ENCODE data around the gene TARDBP.

TARDBP gene

DNA sequence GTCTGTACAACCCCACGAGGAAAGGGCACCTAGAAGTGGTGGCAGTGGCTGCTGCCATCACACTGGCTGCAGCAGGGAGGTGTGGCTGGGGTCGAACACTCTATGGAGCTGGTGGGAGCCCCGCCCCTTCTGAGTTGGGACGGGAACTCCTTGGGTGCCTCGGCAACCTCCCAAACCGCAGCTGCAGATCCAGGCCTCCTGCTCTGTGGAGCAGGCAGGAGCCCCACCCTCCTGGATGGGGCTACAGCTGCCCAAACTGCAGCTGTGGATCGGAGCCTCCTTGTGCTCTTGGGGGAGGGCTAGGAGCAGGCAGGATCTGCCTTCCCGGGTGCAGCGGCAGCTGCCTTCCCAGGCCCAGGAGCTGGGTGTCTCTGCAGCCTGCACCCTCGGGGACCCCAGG lies 38.9 kb upstream of the TARDBP start:
- H3K4me2 ChIP-seq (ENCODE audit: low read length): no peak overlapping the region
- peaks cover 17% of the 10 kb centered on the region for H3K27me3 ChIP-seq (ENCODE audit: control insufficient read depth, low read length)
- no peaks in the 10 kb centered on the region for H4K20me1 ChIP-seq (ENCODE audit: control insufficient read depth, insufficient read depth, low read depth, low read length)
- H3F3A ChIP-seq (ENCODE audit: control insufficient read depth, insufficient read depth): no peaks in the 10 kb centered on the region
- no peak overlapping the region for H3K4me3 ChIP-seq (ENCODE audit: low read length)
- TF ChIP-seq, protein P1, sequence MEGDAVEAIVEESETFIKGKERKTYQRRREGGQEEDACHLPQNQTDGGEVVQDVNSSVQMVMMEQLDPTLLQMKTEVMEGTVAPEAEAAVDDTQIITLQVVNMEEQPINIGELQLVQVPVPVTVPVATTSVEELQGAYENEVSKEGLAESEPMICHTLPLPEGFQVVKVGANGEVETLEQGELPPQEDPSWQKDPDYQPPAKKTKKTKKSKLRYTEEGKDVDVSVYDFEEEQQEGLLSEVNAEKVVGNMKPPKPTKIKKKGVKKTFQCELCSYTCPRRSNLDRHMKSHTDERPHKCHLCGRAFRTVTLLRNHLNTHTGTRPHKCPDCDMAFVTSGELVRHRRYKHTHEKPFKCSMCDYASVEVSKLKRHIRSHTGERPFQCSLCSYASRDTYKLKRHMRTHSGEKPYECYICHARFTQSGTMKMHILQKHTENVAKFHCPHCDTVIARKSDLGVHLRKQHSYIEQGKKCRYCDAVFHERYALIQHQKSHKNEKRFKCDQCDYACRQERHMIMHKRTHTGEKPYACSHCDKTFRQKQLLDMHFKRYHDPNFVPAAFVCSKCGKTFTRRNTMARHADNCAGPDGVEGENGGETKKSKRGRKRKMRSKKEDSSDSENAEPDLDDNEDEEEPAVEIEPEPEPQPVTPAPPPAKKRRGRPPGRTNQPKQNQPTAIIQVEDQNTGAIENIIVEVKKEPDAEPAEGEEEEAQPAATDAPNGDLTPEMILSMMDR (IDR thresholded peaks at IDR 0.05; ENCODE audit: low read depth, low read length, poor library complexity, severe bottlenecking): no peak
- TF ChIP-seq EZH2phosphoT487 (IDR thresholded peaks at IDR 0.05; ENCODE audit: borderline replicate concordance, low read length): no peak
- no peaks in the 10 kb centered on the region for H3K36me3 ChIP-seq (ENCODE audit: control insufficient read depth, low read length)
- peaks cover 15% of the 10 kb centered on the region for H3K4me1 ChIP-seq (ENCODE audit: control insufficient read depth, low read length)
- H3K9me2 ChIP-seq (replicated peaks; ENCODE audit: control insufficient read depth, low read length): no peaks in the 10 kb centered on the region
- H3K9me3 ChIP-seq (ENCODE audit: control insufficient read depth, insufficient read depth, low read length): no peaks in the 10 kb centered on the region
- H3K79me2 ChIP-seq (ENCODE audit: control insufficient read depth, low read length): no peaks in the 10 kb centered on the region
- no peak overlapping the region for H3K27ac ChIP-seq (ENCODE audit: low read depth, low read length)

DNA sequence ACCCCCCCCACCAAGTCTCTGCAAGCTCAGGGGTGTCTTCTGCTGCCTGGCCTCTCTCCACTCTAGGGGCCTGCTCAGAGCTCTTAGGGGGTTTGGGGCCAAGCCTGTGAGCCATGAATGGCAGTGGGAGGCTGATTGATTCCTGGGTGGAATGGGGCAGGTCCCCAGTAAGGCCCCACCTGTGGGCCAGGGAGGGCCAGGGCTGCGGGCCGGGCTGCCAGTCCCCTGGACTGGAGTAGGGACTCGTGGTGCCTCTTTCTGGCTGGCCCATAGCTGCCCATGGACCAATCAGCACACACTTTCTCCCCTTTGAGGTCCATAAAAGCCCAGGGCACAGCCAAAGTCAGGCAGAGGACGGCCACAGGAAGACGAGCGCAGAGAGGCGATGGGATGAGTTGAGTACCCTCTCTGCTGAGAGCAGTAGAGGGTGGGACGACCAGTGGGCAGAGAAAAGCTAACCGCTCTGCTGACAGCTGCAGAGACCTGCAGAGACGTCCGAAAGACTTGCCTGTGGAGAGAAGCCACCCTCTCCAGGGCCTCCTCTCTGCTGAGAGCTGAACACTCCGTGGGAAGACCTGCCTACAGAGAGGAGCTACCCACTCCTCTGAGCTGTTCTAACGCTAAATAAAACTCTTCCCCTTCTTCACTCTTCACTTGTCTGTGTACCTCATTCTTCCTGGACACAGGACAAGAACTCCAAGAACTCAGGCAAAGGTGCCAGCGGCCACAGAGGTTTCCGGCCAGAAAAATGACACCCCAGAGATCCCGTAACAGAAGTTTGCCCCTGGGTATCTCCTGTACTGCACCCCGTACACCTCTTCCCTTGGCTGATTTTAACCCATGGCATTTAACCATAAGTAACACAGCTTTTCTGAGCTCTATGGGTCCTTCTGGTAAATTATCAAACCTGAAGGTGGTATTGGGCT lies 38.2 kb upstream of the TARDBP start:
- no peak overlapping the region for H3K27ac ChIP-seq (ENCODE audit: low read depth, low read length)
- TF ChIP-seq, protein P1 (IDR thresholded peaks at IDR 0.05; ENCODE audit: low read depth, low read length, poor library complexity, severe bottlenecking): no peak
- TF ChIP-seq EZH2phosphoT487 (IDR thresholded peaks at IDR 0.05; ENCODE audit: borderline replicate concordance, low read length): no peak
- peaks cover 8% of the 10 kb centered on the region for H3K4me1 ChIP-seq (ENCODE audit: control insufficient read depth, low read length)
- H4K20me1 ChIP-seq (ENCODE audit: control insufficient read depth, insufficient read depth, low read depth, low read length): no peaks in the 10 kb centered on the region
- no peak overlapping the region for H3K4me2 ChIP-seq (ENCODE audit: low read length)
- no peak overlapping the region for H3K4me3 ChIP-seq (ENCODE audit: low read length)
- no peaks in the 10 kb centered on the region for H3K9me3 ChIP-seq (ENCODE audit: control insufficient read depth, insufficient read depth, low read length)
- H3K79me2 ChIP-seq (ENCODE audit: control insufficient read depth, low read length): no peaks in the 10 kb centered on the region
- no peaks in the 10 kb centered on the region for H3K9me2 ChIP-seq (replicated peaks; ENCODE audit: control insufficient read depth, low read length)
- H3F3A ChIP-seq (ENCODE audit: control insufficient read depth, insufficient read depth): no peaks in the 10 kb centered on the region
- H3K27me3 ChIP-seq (ENCODE audit: control insufficient read depth, low read length): peaks cover 18% of the 10 kb centered on the region
- no peaks in the 10 kb centered on the region for H3K36me3 ChIP-seq (ENCODE audit: control insufficient read depth, low read length)

DNA sequence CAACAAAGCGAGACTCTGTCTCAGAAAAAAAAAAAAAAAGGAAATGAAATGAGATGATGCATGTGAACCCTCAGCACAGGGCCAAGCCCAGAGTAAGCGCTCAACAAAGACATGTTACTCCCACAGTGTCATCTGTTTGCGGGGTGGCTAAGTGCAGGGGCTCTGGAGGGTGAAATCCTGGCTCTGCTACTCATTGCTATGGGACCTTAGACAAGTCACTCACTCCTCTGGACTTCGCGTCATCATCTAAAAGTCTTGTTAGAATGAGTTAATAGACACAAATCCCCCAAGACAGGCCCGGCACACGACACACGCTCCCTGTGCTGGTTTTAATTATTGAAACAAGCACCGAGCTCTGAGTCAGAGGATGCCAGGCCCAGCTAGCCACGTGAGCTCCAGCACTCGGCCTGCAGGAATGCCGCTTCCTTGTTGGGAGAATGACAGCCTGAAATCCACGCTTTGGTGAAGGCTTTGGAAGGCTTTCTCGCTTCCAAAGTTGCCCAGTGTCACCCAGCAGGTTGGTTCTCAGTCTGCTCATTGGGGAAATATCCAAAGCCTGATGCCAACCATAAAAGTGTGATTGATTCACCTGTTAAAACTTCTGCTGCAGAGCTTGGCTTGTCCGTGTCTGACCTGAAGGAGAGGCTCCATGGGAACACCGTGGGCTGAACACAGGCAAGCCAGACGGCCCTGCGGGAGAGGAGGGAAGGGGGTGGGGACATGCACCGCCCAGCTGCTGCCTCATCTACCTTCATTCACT lies 36.7 kb upstream of the TARDBP start:
- peaks cover 28% of the 10 kb centered on the region for H3K27me3 ChIP-seq (ENCODE audit: control insufficient read depth, low read length)
- no peaks in the 10 kb centered on the region for H3K36me3 ChIP-seq (ENCODE audit: control insufficient read depth, low read length)
- H3K4me1 ChIP-seq (ENCODE audit: control insufficient read depth, low read length): peaks cover 7% of the 10 kb centered on the region
- no peak overlapping the region for H3K4me3 ChIP-seq (ENCODE audit: low read length)
- no peaks in the 10 kb centered on the region for H3K9me3 ChIP-seq (ENCODE audit: control insufficient read depth, insufficient read depth, low read length)
- TF ChIP-seq, protein P1 (IDR thresholded peaks at IDR 0.05; ENCODE audit: low read depth, low read length, poor library complexity, severe bottlenecking): no peak
- TF ChIP-seq EZH2phosphoT487 (IDR thresholded peaks at IDR 0.05; ENCODE audit: borderline replicate concordance, low read length): no peak
- no peaks in the 10 kb centered on the region for H3K9me2 ChIP-seq (replicated peaks; ENCODE audit: control insufficient read depth, low read length)
- H3F3A ChIP-seq (ENCODE audit: control insufficient read depth, insufficient read depth): no peaks in the 10 kb centered on the region
- no peaks in the 10 kb centered on the region for H3K79me2 ChIP-seq (ENCODE audit: control insufficient read depth, low read length)
- no peak overlapping the region for H3K4me2 ChIP-seq (ENCODE audit: low read length)
- H4K20me1 ChIP-seq (ENCODE audit: control insufficient read depth, insufficient read depth, low read depth, low read length): no peaks in the 10 kb centered on the region
- no peak overlapping the region for H3K27ac ChIP-seq (ENCODE audit: low read depth, low read length)

All from DOHH2 (cell line).